Amniotic stem cell (primary cell): ENCODE measurements around the gene PSD.

Experiments
- DNase-seq: peaks from one replicate; lab custom pipeline; 2025; lab: John Stamatoyannopoulos, UW

PSD gene

GRCh38 chr10:102384606-102385429 is 33.8 kb downstream of the PSD start:
- DNase-seq, result no peak

DNA sequence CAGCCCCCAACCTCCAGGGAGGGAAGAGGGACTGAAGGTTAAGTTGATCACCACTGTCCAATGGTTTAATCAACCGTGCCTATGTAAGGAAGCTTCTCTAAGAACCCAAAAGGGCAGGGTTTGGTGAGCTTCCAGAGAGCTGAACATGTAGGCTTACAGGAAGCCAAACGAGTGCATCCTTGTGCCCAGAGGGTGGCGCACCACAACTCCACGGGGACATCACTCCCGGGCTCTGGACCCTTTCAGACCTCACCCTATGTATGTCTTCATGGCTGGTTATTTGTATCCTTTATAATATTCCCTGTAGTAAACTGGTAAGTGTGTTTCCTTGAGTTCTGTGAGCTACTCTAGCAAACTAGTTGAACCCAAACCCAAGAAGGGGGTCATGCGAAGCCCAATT is 34.5 kb downstream of the PSD start:
- DNase-seq, result no peak

DNA sequence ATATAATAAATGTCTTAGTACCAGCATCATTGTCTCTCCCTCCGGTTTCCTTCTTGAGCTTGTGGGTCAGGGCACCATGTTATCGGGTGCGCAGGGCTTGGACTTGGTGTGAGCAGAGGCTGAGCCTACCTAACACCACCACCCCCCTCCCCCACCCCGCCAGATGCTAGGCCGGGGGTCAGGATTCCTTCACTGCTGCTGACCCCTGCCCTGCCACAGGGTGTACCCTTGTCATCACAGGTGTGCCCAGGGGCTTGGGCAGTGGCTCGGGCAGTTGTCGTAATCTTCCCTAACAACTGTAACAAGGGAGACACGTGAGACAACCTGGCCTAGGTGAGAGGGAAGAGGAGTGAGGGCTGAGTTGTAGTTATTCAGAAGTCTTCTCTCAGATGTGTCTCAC is 35.7 kb downstream of the PSD start:
- DNase-seq, result no peak

- DNase-seq, result no peak
Observed at GRCh38 chr10:102381983-102382382, 36.6 kb downstream of the PSD start.

DNA sequence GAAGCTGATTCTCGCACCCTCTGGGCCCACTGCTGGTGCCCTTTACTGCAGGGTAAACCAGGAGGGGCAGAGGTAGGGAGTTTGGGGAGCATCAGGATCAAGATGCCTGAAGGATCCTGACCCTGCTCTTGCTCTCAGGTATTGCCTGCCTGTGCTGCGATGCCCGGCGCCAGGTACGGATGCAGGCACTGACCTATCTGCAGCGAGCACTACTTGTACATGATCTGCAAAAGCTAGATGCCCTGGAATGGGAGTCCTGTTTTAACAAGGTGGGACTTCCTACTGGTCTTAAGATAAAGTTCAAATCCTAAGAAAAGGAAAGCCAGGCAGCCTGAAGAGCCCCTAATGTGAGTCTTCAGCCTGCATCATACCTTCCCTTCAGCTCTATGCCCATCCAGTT is 39.2 kb downstream of the PSD start:
- DNase-seq, result no peak

- DNase-seq, result no peak
Observed at GRCh38 chr10:102376901-102377300, 41.7 kb downstream of the PSD start.

DNA sequence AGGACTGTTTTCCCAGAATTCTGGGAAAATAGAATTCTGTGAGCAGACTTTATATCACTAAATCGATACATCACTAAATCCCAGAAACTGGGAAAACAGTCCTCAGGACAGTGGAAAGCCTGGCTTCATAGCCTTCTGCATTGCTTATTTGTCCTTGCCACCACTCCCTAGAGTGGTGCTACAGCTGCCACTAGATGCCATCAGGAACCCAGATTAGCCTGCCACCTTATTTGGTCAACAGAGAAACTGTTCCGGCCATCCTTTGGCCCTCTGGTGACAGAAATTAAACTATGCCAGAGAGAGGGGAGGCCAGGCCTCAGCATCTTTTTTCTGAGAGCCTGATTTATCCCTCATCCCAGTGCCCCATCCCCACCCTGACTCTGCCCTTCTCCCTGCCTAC is 42.7 kb downstream of the PSD start:
- DNase-seq, result no peak

DNA sequence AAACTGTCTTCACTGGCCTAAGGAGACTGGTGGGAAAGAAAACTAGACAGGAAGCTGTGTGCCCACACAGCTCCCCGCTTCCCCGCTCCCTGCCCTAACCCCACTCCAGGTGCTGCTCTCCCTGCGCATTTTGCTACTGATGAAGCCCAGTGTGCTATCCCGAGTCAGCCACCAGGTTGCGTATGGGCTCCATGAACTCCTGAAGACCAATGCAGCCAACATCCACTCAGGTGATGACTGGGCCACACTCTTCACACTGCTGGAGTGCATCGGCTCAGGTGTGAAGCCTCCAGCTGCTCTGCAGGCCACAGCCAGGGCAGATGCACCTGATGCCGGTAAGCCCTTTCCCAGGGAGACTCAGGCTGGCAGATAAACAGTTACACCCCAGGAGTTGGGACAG is 43.3 kb downstream of the PSD start:
- DNase-seq, result no peak

GRCh38 chr10:102371295-102371694 is 47.3 kb downstream of the PSD start:
- no peak for DNase-seq

- DNase-seq, result no peak
Observed at GRCh38 chr10:102368077-102368476, 50.5 kb downstream of the PSD start.

- no peak for DNase-seq
Observed at GRCh38 chr10:102367441-102367840, 51.1 kb downstream of the PSD start.

DNA sequence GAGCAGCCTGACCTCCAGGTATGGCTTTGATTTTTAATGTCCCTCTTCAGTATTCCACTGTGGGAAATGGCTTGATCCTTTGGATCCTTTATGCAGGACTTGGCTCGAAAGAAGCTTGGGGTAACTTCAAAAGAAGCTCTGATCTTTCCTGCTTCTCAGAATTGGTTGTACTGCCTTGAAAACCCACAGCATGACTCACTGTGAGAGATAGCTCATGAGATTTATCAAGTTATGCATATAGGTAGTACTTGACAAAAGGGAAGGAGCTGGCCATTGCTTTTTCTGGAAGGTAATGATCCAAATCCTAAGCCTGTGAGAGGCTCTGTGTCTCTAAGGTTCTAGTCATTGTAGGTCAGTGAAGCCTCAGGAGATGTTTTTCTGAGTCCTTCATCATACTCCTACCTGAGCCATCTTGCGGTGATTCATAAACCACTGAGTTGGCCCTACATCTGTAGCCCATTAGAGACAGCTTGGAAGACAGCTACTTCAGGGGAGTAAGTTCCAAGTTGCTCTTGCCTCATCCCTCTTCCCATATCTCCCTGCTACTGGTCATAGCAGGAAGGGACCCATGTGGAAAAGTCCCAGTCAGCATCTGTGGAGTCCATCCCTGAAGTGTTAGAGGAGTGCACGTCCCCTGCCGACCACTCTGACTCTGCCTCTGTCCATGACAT is 59.7 kb downstream of the PSD start:
- no peak for DNase-seq

DNA sequence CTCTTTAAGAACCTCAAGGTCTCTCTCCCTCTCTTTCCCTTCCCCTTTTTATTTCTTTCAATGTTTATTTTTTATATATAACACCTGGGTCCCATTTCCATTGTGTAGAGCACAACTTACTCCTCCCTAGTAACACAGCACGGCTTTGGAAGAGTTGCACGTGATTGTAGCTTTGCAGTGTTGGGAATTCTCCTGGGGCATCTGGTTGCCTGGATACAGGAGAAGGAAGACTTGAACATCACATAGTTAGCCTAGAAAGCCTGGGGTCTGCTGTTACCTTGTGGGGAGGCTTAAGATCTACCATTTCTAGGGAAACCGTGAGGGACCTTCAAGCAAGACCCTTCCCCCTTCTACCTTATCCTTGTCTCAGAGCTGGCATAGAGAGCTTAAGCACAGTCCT is 64.1 kb downstream of the PSD start:
- DNase-seq, result no peak
